Measurements from ENCODE around the gene HTR2C.
A peak's percentile ranks its signal among the peaks of the same experiment; 100 is the strongest.
"Not testable (repeated sequence)": the region's sequence is repeated elsewhere in the genome, so short reads cannot be mapped to it uniquely, and the experiment has no call there.

Gene HTR2C

GRCh38 chrX:114584983-114585842 lies 1.3 kb downstream of the HTR2C start:
- in situ Hi-C loops (cut with HindIII; ENCODE audit: low sequenced_read_pairs), result no loop called here
- DNase-seq (ENCODE audit: low read depth), result no peak
- H3K4me3 ChIP-seq (ENCODE audit: low read depth, low read length), result peak overlapping the region; percentile 19
- no peak for TF ChIP-seq CTCF (IDR thresholded peaks at IDR 0.05; ENCODE audit: low read depth, low read length, missing control alignments)

GRCh38 chrX:114591121-114591520 lies 7.2 kb downstream of the HTR2C start:
- DNase-seq (ENCODE audit: low read depth), result no peak
- in situ Hi-C loops (cut with HindIII; ENCODE audit: low sequenced_read_pairs), result no loop called here
- no peak overlapping the region for H3K4me3 ChIP-seq (ENCODE audit: low read depth, low read length)
- TF ChIP-seq CTCF (IDR thresholded peaks at IDR 0.05; ENCODE audit: low read depth, low read length, missing control alignments), result no peak

GRCh38 chrX:114599305-114599704 lies 15.4 kb downstream of the HTR2C start:
- in situ Hi-C loops (cut with HindIII; ENCODE audit: low sequenced_read_pairs), result no loop called here
- TF ChIP-seq CTCF (IDR thresholded peaks at IDR 0.05; ENCODE audit: low read depth, low read length, missing control alignments), result no peak
- DNase-seq (ENCODE audit: low read depth), result no peak
- no peak overlapping the region for H3K4me3 ChIP-seq (ENCODE audit: low read depth, low read length)

GRCh38 chrX:114599911-114600310 lies 16.0 kb downstream of the HTR2C start:
- DNase-seq (ENCODE audit: low read depth), result no peak
- in situ Hi-C loops (cut with HindIII; ENCODE audit: low sequenced_read_pairs), result no loop called here
- no peak for TF ChIP-seq CTCF (IDR thresholded peaks at IDR 0.05; ENCODE audit: low read depth, low read length, missing control alignments)
- H3K4me3 ChIP-seq (ENCODE audit: low read depth, low read length), result no peak overlapping the region

GRCh38 chrX:114606619-114607018 lies 22.7 kb downstream of the HTR2C start:
- in situ Hi-C loops (cut with HindIII; ENCODE audit: low sequenced_read_pairs); DNase-seq (ENCODE audit: low read depth); H3K4me3 ChIP-seq (ENCODE audit: low read depth, low read length): not testable (repeated sequence)

GRCh38 chrX:114611018-114611619 lies 27.2 kb downstream of the HTR2C start:
- TF ChIP-seq CTCF (IDR thresholded peaks at IDR 0.05; ENCODE audit: low read depth, low read length, missing control alignments), result peak; percentile 70
- in situ Hi-C loops (cut with HindIII; ENCODE audit: low sequenced_read_pairs), result no loop called here
- DNase-seq (ENCODE audit: low read depth), result peak; percentile 18
- H3K4me3 ChIP-seq (ENCODE audit: low read depth, low read length), result no peak overlapping the region

GRCh38 chrX:114615765-114616164 lies 31.9 kb downstream of the HTR2C start:
- no peak for DNase-seq (ENCODE audit: low read depth)
- H3K4me3 ChIP-seq (ENCODE audit: low read depth, low read length), result no peak overlapping the region
- TF ChIP-seq CTCF (IDR thresholded peaks at IDR 0.05; ENCODE audit: low read depth, low read length, missing control alignments), result no peak
- in situ Hi-C loops (cut with HindIII; ENCODE audit: low sequenced_read_pairs), result no loop called here

Data from astrocyte of the cerebellum (primary cell).